Glutamatergic neuron (in vitro differentiated cells): ENCODE measurements around the gene INTS1. TPM values are rescaled to one million over a fixed set of nuclear protein-coding genes. Genes with fewer than 3 reads are reported as not detected.

Experiments used
- DNase-seq: peaks from one replicate; pipeline ENCODE4 v3.0.0; 2022
- H3K27ac Mint-ChIP-seq: one replicate; pipeline ENCODE4 v1.8.0; 2020; ENCODE audit warnings: mild to moderate bottlenecking, mixed read lengths, inconsistent platforms; ENCODE audit not compliant: unreplicated experiment
- H3K27me3 Mint-ChIP-seq: one replicate; pipeline ENCODE4 v1.8.0; 2020; ENCODE audit warnings: mild to moderate bottlenecking, moderate library complexity, mixed read lengths, inconsistent platforms; ENCODE audit not compliant: unreplicated experiment
- H3K36me3 Mint-ChIP-seq: one replicate; pipeline ENCODE4 v1.8.0; 2020; ENCODE audit warnings: mild to moderate bottlenecking, mixed read lengths, inconsistent platforms; ENCODE audit not compliant: unreplicated experiment
- H3K4me1 Mint-ChIP-seq: one replicate; pipeline ENCODE4 v1.8.0; 2020; ENCODE audit warnings: mild to moderate bottlenecking, low read depth, mixed read lengths, inconsistent platforms; ENCODE audit not compliant: unreplicated experiment
- H3K4me3 Mint-ChIP-seq: one replicate; pipeline ENCODE4 v1.8.0; 2020; ENCODE audit warnings: mild to moderate bottlenecking, mixed read lengths, inconsistent platforms; ENCODE audit not compliant: unreplicated experiment
- H3K9me3 Mint-ChIP-seq: one replicate; pipeline ENCODE4 v1.8.0; 2020; ENCODE audit warnings: mild to moderate bottlenecking, moderate library complexity, mixed read lengths, inconsistent platforms; ENCODE audit not compliant: unreplicated experiment
- CTCF ChIP-seq: fragments of 200-600 bp; sonication (generic); IDR thresholded peaks from one replicate; pipeline ENCODE4 v1.5.0; 2021; ENCODE audit not compliant: partially characterized antibody, unreplicated experiment
- total RNA-seq: library from RNA; stranded (reverse); fragmentation: NEBNext Ultra II Directional; extraction: Animal tissue kit (Norgen Biotek cat#: 25700); gene quantifications from one replicate; pipeline ENCODE4 v1.2.1, GENCODE V29; 2021; ENCODE audit not compliant: unreplicated experiment

The INTS1 gene
- total RNA-seq, 1 donor from 2014 or later = 108 TPM

GRCh38 chr7:1468643-1469298 is 35.4 kb downstream of the INTS1 start:
- Mint-ChIP-seq H3K36me3 (no peaks in the 10 kb centered on the region), H3K27ac (no peak overlapping the region), H3K4me1 (no peaks in the 10 kb centered on the region), H3K4me3 (no peak overlapping the region), H3K27me3 (no peaks in the 10 kb centered on the region), H3K9me3 (peaks cover 2% of the 10 kb centered on the region)
- DNase-seq = no peak
- TF ChIP-seq CTCF = no peak

GRCh38 chr7:1468203-1468602 is 36.0 kb downstream of the INTS1 start:
- Mint-ChIP-seq H3K36me3 (no peaks in the 10 kb centered on the region), H3K4me3 (no peak overlapping the region), H3K4me1 (no peaks in the 10 kb centered on the region), H3K27ac (no peak overlapping the region), H3K27me3 (no peaks in the 10 kb centered on the region), H3K9me3 (peaks cover 2% of the 10 kb centered on the region)
- no peak for DNase-seq
- no peak for TF ChIP-seq CTCF

GRCh38 chr7:1466524-1467271 is 37.5 kb downstream of the INTS1 start:
- Mint-ChIP-seq H3K4me1 (no peaks in the 10 kb centered on the region), H3K36me3 (no peaks in the 10 kb centered on the region), H3K27ac (no peak overlapping the region), H3K27me3 (no peaks in the 10 kb centered on the region), H3K9me3 (peaks cover 2% of the 10 kb centered on the region), H3K4me3 (no peak overlapping the region)
- TF ChIP-seq CTCF = no peak
- peak; percentile 62 for DNase-seq

GRCh38 chr7:1464694-1465093 is 39.5 kb downstream of the INTS1 start:
- Mint-ChIP-seq H3K9me3 (peaks cover 4% of the 10 kb centered on the region), H3K36me3 (no peaks in the 10 kb centered on the region), H3K27me3 (no peaks in the 10 kb centered on the region), H3K4me1 (no peaks in the 10 kb centered on the region), H3K4me3 (no peak overlapping the region), H3K27ac (no peak overlapping the region)
- no peak for TF ChIP-seq CTCF
- DNase-seq = no peak

GRCh38 chr7:1463676-1464223 is 40.4 kb downstream of the INTS1 start:
- H3K36me3 Mint-ChIP-seq = no peaks in the 10 kb centered on the region
- H3K4me3 Mint-ChIP-seq = no peak overlapping the region
- no peaks in the 10 kb centered on the region for H3K27me3 Mint-ChIP-seq
- H3K27ac Mint-ChIP-seq = no peak overlapping the region
- TF ChIP-seq CTCF = no peak
- peaks cover 4% of the 10 kb centered on the region for H3K9me3 Mint-ChIP-seq
- H3K4me1 Mint-ChIP-seq = no peaks in the 10 kb centered on the region
- DNase-seq = no peak
